ENCODE results near the gene MAP6D1.
A peak's percentile ranks its signal among the peaks of the same experiment; 100 is the strongest.

The MAP6D1 gene

DNA sequence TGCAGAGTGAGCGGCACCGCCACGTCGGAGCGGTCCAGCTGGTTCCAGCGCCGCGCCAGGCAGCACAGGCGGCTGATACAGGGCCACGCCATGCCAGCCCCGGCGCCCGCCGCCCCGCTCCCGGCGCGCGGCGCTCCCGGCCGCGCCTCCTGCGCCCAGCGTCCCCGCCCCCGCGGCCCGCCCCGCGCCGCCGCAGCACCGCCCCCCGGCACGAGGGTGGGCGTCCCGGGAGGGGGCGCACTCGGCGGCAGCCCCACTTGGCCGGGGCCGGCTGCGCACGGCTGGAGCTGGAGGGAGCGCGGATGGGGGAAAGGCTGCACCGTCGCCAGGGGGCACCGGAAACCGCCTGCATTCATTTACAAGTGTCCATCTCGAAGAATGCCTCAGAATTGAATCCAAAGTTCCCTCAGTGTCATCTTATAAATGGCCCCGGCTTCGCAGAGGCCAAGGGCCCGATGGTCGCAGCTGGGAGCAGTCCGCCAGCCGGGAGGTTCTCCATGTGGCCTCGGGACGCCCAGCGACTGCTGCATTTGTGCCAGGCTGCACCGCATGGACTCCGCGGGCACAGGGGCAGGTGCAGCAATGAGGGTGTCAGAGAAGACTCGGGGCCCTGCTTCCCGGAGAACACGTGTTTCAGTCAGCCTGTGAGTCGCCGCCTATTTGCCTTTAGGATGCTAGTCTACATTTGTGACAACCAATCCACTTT is at the start of gene MAP6D1:
Gene MAP6D1 (minus strand): TSS at position 122 of the 706 bp plus-strand sequence. CDS start 30 bp downstream, at position 92.
- DNase-seq, result peak; percentile 33

DNA sequence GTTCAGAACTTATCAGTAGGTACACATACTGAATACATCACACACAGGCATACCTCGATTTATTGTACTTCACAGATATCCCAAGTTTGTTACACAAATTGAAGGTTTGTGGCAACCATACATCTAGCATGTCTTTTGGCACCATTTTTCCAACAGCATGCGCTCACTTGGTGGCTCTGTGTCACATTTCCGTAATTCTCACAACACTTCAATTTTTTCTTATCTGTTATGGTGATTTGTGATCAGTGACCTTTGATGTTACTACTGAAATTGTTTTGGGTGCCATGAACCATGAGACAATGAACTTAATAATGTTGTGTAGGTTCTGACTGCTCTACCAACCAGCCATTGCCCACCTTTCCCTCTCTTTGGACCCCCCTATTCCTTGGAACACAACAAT is 48.5 kb upstream of the MAP6D1 start:
- DNase-seq, result no peak

DNA sequence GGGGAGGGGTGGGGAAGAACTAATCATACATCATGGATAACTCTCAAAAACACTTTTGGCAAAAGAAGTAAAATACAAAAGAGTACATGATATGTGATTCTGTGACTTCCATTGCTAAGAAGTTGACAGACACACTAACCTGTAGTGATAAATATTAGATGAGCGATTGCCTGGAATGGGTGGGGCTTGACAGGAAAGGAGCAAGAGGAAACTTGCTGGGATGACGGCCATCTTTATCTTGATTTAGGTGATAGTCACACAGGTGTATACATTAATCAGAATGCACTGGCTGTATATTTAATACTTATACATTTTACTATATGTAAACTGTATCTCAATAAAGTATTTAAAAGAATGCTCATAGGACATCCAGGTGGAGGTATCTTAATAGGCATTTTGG is 46.2 kb upstream of the MAP6D1 start:
- no peak for DNase-seq

DNA sequence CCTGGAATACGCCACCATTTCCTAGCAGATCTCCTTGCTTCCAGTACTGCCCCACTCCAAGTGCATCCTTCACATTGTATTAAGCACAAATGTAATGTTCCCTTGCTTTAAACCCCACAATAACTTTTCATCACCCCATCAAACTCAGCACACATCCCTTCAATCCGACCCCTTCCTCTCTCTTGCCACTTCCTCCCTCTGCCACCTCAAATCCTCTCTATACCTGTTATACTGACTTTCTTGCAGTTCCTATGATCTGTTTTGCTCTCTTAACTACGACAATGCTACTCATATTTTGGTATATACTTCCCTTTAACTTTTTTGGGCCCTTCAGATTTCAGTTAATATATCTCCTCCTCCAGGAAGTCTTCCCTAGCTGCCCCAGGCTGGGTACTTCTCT is 45.2 kb upstream of the MAP6D1 start:
- no peak for DNase-seq

DNA sequence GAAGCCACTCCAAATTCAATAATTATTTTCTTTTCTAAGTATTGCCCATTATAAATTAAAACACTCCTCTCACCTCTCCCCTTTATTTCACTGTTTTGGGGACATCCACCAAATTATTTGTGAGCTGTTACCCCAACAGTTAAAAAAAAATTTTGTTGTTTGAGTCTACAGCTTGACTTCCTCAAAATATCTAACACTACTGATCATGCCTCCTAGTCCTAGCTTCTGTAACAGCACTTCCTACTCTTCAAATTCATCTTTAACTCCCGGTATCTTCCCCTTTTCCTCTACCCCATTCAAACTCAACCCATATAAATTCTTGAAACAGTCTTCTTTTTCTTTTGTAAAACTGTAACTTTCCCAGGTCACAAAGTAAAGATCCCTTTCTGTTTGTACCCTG is 43.4 kb upstream of the MAP6D1 start:
- no peak for DNase-seq

DNA sequence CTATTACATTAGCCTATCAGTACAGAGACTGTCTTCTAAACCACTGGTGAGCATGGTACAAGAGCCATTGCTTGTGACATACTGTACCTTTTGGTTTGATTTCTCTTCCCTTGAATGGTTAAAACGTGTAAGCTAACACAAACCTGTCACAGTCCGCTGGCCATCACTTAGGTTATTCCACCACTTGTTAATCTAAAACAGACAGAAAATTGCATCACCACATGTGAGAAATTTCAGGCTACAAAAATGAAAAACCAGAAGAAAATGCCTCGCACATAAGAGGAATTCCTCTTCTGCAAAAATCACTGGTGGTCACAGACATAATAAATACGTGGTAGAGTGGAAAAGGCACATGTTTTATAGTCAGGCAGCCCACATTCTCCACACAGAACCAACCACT is 37.2 kb upstream of the MAP6D1 start:
- DNase-seq, result no peak

DNA sequence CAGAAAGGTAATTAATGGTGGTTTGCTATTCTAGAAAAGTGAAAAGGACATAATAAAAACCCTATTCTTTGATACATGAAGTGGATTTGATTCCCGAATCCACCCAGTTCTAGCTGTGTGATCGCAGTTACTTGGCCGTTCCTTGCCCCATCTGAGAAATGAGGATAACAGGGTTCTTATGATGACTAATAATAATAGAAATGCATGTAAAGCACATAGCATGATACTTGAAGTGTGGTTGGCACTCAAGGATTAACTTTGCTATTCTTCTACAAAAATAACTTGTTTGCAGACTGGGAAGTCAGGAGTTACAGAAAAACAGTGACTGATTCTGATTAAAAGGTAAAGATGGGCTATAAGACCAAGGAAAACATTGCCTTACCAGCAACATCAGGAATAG is 32.5 kb upstream of the MAP6D1 start:
- DNase-seq, result no peak

DNA sequence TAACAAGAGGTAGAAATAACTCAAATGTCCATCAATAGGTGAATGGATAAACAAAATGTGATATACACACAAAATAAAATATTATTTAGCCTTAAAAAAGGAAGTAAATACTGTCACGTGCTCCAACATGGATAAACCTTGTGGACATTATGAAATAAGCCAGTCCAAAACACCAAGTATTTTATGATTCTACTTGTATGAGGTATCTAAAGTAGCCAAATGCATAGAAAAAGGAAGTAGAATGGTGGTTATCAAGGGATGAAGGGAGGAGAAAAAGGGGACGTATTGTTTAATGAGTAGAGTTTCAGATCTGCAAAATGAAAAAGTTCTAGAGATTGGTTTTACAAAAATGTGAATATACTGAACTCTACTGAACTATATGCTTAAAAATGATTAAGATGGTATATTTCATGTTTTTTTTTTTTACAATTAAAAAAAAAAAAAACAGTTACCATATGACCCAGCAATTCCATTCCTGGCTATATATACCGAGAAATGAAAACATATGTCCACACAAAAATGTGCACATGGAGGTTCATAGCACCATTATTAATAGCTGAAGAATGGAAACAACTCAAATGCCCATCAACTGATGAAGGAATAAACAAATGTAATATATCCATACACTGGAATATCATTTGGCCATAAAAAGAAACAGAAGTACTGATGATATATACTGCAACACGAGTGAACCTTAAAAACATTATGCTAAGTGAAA is 29.1 kb upstream of the MAP6D1 start:
- DNase-seq, result no peak

DNA sequence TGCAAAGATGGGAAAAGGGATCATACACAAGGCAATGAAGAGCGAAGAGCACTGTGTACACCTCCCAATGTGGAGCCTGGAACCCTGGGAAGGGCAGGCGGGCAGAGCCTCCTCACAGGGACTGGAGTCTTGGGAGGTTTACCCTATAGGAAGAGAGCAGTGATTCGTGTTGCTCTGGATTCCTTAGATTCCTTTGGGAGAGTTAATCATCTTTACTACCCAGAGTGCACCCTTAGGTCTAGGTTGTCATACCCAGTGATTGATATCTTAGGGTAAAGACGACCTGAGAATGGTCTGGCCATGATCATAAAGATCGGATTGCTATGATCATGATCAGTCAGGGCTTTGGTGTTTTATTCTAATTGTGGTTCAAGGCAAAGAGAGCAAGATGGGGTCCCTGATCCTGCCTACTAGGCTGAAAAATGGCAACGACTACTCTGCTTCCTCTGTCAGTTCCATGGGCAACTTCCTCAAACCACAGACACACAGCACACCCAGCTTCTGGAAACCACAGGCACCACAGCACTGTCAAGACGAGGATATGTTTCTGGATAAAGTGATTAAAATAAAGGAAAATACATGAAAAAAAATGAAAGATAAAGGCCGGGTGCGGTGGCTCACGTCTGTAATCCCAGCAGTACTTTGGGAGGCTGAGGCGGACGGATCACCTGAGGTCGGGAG is 20.4 kb upstream of the MAP6D1 start:
- DNase-seq, result no peak

DNA sequence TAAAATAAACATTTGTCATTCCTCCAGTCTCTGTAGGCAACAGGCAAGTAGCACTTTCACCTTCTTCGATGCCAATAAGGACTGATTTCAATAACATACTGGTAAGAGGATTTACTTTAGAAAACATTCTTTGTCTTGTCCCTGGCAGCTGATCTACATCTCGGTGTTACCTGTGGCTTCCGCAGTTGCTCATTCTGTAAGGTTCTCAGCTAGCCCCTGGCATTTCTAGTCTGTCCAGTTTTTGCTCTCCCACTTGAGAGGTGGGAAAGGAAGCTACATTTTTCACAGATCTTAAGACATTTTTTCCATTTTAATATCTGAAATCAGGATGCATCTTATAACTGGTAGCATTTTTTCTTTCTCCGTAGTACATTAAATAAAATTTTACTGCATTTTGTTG is 19.7 kb upstream of the MAP6D1 start:
- DNase-seq, result no peak

DNA sequence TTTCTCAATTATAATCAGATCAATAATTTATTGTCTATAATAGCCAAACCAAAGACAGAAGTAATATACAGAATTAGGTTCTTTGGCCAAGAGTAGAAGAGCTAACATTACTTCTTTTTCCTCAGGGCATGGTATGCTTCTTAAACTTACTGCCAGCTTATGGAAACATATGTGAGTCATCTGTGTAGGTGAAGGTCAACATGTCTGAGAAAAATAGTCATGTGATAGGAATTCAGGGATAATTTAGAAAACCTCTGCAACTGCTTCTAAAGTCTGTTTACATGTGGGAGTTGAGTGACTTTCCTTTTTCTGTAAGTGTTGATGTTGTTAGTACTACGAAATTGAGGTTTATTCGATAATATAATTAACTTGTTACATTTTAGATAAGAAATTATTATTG is 19.2 kb upstream of the MAP6D1 start:
- no peak for DNase-seq

DNA sequence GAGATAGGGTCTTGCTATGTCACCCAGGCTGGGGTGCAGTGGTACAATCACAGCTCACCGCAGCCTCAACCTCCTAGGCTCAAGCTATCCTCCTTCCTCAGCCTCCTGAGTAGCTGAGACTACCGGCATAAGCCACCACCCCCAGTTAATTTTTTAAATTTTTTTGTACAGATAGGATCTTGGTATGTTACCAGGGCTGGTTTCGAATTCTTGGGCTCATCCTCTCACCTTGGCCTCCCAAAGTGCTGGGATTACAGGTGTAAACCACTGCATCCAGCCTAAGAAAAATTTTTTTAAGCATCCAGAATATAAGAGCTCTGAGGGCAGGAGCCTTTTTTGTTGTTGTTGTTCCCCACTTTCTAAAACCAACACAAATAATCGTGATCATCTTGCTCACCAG is 14.4 kb upstream of the MAP6D1 start:
- DNase-seq, result no peak

DNA sequence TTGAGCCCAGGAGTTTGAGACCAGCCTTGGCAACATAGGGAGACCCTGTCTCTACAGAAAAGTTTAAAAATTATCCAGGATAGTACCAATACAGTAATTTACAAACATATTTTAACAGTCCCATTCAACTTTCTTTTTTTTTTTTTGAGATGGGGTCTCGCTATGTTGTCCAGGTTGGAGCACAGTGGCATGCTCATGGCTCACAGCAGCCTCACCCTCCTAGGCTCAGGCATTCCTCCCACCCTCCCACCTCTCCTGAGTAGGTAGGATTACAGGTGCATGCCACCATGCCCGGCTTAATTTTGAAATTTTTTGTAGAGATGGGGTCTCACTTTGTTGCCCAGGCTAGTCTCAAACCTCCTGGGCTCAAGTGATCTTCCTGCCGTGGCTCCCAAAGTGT is 12.5 kb upstream of the MAP6D1 start:
- no peak for DNase-seq

DNA sequence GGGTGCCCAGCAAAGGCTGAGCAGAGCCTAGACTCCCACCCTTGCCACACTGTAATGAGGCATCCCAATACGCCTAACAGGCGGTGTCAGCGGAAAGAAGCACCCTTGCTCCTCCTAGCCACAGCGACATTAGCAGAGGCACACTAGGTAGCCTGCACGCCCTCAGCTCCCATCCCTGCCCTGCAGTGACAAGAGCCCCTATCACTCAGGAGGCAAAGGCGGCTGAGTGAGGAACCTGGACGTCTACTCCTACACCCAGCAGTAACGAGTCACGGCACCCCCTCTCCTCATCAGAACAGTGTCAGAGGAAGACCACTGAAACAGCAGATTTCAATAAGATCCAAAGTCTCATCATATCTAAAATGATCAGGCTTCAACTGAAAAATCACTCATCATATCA is 12.0 kb upstream of the MAP6D1 start:
- DNase-seq, result no peak

DNA sequence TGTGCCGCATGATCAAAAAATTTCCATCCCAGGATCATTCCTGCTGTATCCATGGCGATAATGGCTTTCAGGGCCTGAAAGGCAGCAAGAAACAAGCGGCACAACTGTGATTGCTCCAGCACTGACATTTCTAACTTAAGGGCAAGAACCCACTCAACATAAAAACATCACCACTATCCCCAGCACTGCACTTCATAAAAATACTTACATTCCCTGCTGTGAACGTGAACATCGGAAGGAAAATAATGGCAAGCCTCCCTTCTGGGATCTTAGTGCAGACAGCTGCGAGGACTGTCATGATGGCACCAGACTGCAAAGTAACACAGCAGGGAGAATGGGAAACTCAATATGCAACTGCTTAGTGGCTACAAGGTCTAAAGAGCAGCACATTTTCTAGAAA is 8.1 kb upstream of the MAP6D1 start:
- DNase-seq, result no peak

DNA sequence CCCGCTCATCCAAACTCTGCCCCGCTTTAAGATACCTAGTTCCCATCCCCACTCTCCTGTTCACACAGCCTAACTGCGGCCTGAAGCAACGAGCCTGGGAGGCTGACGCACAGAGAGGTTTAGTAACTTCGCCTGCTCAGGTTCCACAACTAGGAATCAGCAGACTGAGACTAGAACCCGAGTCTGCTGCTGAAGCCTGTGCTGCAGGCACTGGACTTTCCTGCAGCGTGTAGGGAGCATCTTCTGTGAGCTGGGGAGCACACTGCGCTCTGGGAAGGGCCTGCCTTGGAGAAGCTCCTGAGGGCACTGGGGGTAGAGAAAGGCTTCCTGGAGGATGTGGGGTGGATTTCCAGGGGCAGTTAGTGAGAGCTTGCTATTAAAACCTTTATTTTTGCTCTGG is 4.8 kb upstream of the MAP6D1 start:
- DNase-seq, result no peak

DNA sequence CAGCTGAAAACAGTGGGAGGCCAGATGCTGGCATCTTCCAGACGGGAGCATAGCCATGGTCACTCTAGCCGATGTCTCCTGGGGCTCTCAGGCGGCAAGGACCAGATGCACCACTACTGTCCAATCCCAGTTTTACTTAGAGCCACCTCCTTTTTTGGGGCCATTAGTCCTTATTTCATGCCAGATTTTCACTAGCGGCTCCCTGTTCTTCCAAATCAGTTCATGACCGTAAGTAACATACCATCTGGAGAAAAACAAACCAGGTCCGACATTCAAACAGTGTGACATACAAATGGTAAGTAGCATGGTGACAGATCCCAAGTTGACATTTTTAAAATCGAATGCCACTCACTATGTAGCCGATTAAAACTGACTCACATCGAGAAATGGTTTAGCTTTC is 4.1 kb upstream of the MAP6D1 start:
- no peak for DNase-seq

DNA sequence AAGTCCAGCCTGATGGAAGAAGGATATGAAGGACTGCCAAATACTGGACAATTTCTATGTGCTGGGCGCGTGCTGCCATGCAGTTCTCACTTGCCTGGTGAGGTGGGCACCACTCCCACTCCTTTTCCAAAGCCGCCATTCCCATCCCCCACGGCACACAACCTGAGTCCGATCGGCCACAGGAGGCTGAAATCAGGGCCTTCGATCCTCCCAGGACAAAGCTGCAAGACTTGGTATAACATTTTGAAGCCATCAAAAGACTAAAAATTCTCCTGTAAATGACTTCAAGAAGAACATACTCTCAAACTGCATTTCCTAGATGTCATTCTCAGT is 3.1 kb upstream of the MAP6D1 start:
- no peak for DNase-seq

DNA sequence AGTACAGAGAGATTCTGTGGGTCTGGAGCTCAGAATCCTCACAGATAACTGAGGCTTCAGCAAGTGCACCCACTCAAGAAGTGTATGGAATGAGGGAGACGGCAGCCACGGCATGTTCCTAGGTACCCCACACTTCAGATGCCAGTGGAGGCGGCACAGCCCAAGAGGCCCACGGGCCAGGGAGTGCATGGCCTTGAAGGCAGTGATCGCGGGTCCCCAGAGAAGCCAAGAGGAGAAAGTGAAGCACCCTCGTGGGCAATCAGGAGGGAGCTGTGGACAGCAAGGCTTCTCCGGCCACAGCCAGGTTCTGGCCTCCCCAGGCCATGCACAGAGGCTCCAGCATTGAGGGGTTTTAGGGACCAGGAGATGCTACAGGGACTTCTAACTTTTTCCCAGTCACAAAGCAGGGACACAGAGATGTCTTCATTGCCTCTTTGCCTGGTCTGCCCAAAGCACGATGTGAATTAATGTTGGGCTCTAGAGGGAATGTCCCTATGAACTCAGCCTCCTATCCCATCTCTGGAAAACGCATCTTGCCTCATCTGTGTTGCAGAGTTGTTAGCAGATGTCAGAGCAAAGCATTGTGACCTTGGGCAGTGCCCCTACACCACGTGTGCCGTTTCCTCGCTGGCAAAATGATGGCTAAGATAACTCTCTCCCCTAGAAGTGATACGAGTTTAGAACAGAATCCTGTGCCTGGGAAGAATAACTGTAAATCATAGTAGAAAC is 2.6 kb upstream of the MAP6D1 start:
- no peak for DNase-seq

DNA sequence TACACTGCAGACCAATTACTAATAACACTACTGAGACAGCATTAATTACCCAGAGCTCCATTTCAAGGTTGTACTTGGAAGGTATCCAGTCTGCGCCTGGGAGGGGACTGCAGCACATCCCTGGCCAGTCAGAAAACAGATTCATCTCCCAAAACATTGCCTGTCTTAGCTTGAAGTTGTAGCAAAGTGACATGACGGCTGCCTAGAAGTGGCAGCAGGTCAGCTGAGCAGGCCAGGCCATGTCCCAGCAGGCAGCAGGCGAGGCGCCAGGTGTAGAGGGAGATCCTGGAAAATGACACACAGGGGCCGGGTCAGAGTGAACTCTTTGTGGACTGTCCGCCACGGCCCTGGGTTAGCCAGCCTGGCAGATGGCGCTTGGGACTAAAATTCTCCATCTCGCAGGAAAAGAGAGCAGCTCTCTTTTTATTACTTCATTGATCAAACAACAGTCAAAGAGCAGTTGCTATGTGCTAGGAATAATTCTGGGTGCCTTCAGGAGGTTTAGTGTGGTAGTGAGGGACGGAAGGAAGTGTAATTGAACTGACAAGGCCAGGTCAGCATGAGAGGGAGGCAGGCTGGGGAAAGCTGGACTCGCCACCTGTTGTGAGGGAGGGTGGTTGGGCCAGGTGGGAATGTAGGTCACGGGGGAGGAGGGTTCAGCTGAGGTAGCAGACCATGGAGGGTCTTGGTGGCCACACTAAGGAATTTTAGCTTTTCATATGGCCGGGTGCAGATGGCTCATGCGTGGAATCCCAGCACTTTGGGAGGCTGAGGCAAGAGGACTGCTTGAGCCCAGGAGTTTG is 1.3 kb upstream of the MAP6D1 start:
- DNase-seq, result no peak

DNA sequence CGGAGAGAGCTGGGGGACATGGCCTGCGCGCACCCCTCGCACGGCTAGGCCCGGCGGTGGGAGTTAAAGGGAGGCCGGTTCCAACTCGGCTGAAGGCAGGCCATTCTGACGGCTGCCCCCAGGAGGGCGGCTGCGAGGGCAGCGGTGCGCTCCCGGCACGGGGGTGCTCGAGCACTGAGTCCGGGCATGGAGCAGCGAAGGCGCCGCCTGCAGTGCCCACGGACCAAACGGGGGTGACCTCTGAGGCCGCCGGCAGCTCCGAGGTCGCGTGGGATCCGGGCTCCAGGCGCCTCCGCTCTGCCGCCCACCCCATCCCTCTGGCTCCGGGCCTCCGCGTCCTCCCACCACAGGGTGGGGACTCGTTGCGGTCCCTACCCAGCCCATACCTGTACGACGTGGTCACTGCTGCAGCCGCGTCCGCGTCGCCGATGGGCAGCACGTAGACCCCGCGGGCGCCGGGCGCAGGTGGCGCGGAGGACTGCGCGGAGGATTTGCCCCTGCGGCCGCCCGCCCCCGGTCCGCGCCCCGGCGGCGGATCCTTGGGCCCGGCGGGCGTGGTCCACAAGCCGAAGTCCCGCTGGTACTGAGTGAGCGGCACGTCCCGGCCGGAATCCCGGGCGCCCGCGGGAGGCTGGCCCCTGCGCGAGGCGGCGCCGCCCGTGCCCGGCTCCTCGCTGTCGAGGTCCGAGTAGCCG is 469 bp downstream of the MAP6D1 start:
- no peak for DNase-seq

DNA sequence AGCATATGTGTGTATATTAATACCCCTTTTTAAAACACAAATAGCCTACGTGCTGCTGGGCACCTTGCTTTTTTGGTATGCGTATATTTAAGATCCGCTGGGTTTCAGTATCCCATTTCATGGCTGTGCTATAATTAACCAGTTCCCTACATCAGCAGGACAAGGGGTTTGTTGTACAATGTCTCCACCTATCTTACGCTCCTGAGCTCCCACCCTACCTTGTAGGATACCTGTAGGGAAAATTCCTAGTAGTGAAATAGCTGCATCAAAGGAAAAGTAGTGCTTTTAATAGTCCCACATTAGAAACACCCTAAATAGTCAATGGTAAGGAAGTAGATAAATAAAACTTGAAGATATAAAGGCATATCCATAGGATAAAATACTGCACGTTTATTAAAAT is 1.4 kb downstream of the MAP6D1 start:
- no peak for DNase-seq
